GM21423 (cell line): ENCODE measurements around the gene MST1.

ENCODE experiments used
- ATAC-seq: cut with Tn5 transposase; IDR thresholded peaks from one replicate; pipeline ENCODE4 v1.9.1; 2021; ENCODE audit warnings: mild to moderate bottlenecking, moderate library complexity; ENCODE audit not compliant: unreplicated experiment

Gene MST1

DNA sequence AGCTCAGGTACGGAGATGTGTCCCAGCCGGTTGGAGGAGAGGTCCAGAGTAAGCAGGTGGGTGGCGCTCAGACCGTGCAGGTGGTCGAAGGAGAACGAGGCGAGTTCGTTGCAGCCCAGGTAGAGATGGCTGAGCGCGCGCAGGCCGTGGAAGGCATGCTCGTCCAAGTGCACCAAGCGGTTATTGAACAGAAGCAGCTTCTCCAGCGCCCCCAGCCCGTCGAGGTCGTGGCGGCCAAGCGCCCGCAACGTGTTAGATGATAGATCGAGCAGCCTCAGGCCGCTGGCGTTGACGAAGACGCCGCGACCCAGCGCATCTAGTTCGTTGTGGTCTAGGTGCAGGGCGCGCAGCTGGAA is 29.6 kb upstream of the MST1 start:
- no peak for ATAC-seq

GRCh38 chr3:49717959-49718857 is 28.9 kb upstream of the MST1 start:
- ATAC-seq, result no peak

- no peak for ATAC-seq
These were observed 28.1 kb upstream of the MST1 start for GRCh38 chr3:49717211-49717958.

DNA sequence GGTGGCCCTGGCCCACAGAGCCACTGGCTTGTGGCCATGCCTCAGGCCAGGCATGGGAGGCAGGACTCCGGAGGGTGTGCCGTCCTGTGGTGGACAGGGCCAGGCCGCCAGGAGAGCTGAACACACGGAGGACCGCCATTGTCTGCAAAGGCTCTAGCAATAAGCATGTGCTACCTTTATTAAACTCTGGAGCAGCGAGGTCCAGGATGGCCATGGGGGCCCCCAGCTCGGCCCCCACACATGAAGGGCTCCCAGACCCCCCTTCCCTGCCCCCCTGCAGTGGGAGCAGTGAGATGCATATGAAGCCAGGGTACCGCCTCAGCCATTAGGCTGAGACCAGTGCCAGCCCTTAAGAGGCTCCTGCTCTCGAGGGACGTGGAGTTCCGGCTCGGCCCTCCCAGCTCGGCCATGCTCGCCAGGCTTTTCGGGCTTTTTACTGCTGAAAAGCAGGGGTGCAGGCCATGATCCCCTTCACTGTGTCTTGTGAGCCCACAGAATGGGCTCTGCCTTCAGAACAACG is 27.5 kb upstream of the MST1 start:
- ATAC-seq, result no peak

DNA sequence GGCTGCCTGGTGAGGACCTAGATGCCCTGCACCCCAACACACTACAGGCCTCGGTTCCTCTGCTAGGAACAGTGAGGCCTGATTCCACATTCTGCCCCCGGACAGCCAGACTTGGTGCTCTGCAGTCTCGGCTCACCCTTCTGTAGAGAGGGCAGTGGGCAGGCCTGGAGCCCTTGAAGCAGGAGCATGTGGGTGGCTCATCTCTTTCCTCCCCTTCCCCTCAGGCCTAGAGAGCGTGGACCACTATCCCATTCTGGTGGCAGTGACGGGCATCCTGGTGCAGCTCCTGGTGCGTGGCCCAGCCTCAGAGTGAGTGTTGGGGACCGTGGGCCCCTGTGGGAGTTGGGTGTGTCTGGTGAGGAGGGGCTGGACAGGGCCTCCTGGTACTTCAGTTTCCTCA is 26.9 kb upstream of the MST1 start:
- ATAC-seq, result no peak

DNA sequence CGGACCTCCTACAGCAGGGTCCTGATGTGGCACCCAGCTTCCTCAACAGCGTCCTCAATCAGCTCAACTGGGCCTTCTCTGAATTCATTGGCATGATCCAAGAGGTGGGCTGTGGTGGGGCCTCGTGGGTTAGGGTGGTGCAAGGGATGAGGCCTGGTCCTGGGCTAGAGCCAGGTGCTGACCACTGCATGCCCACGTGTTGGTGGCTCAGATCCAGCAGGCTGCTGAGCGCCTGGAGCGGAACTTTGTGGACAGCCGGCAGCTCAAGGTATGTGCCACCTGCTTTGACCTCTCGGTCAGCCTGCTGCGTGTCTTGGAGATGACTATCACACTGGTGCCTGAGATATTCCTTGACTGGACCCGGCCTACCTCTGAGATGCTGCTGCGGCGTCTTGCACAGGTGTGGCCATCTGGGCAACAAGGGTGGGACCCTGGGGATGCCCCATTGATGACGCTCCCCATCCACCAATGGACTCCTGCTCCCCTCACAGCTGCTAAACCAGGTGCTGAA is 26.4 kb upstream of the MST1 start:
- ATAC-seq, result no peak

GRCh38 chr3:49714728-49715550 is 25.7 kb upstream of the MST1 start:
- ATAC-seq, result no peak

DNA sequence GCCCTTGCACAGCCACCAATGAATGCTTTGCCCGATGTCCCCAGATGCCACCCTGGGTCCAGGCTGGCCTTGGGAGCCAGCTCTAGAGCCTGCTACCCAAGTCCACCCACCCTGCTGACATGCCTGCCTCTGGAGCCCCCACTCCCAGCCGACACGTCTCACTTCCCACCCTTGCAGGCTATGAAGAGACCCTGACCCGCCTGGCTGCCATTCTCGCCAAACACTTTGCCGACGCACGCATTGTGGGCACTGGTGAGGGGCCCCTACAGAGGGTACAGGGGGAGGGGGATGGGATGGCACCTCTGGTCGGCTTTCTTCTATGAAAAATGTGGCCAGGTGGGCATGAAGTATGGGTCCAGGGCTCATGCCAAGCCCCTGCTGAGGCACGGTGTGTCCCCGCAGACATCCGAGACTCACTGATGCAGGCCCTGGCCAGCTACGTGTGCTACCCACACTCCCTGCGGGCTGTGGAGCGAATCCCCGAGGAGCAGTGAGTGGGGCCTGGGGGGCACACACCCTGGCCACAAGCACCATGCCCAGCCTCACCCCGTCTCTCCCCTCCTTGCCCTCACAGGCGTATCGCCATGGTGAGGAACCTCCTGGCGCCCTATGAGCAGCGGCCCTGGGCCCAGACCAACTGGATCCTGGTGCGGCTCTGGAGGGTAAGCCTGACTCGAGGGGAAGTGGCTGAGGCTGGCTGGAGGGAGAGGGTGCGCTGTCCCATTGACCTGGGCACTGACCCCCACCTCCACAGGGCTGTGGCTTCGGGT is 24.2 kb upstream of the MST1 start:
- no peak for ATAC-seq

GRCh38 chr3:49712631-49713317 is 23.5 kb upstream of the MST1 start:
- no peak for ATAC-seq

- no peak for ATAC-seq
These were observed 22.9 kb upstream of the MST1 start for GRCh38 chr3:49712166-49712565.

DNA sequence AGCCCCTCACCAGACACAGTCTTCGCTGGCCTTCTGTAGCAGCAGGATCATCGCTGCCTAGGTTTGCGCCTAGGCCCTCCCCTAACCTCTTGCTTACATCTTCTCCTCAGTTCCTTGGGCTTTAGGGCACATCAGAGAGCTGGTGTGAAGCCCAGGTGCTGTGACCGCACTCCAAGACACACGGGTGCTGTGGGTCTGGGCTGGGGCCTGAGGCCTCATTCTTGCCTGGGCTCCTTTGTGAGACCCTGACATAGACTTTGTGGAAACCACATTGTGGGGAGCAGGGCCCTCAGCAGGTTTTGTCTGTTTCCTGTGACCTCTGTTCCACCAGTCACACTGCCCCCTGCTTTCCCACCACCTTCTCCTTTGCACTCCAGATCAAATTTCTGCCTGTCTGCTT is 22.2 kb upstream of the MST1 start:
- no peak for ATAC-seq

DNA sequence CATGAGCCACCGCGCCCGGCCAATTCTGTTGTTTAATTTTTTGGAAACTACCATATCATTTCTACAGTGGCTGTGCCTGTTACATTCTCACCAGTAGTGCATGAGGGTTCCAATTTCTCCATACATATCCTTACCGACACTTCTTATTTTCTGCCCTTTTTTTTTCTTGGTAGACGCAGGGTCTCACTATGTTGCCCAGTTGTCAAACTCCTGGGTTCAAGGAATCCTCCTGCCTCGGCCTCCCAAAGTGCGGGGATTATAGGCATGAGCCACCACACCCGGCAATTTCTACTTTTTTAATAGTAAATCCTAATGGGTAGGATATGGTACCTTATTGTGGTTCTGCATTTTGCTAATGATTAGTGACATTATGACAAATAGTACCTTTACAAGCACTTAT is 20.6 kb upstream of the MST1 start:
- no peak for ATAC-seq

- ATAC-seq, result no peak
These were observed 17.8 kb upstream of the MST1 start for GRCh38 chr3:49707113-49707480.

- no peak for ATAC-seq
These were observed 17.3 kb upstream of the MST1 start for GRCh38 chr3:49706456-49707112.

DNA sequence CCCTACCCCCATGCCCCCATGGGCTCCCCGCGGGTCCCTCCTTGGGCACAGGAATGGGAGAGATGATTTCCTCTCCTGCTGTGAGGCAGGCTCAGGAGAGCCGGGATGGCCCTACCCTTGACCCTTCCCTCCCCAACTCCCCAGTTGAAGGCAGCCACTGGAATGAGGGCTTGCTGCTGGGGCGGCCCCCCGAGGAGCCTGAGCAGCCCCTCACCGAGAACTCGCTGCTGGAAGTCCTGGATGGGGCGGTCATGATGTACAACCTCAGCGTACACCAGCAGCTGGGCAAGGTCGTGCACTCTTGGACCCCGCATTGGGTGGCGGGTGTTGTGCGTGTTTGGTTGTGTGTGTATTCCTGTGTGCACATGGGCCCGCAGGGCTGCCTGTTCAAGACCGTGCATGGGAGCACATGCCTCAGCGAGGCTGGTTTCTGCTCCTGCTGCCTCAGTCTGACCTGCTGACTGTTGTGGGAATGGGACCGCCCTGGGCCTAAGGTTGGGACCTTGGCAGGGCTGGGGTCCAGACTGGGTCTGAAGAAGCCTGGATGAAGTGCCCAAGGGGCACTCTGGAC is 16.2 kb upstream of the MST1 start:
- no peak for ATAC-seq

DNA sequence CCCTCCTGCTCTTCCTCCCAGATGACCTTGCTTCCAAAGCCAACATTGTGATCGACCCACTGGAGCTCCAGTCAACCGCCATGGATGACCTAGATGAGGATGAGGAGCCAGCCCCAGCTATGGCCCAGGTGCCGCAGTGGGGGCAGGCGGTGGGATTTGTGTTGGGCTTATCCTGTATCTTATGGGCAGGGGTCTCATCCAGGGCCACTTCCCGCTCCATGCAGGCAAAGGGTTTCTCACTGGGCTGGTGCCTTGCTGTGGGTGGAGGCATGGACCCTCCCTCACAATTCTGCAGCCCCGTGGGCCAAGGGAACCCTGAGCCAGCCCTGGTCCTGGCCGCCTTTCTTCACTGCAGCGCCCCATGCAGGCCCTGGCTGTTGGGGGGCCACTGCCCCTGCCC is 15.4 kb upstream of the MST1 start:
- ATAC-seq, result no peak

DNA sequence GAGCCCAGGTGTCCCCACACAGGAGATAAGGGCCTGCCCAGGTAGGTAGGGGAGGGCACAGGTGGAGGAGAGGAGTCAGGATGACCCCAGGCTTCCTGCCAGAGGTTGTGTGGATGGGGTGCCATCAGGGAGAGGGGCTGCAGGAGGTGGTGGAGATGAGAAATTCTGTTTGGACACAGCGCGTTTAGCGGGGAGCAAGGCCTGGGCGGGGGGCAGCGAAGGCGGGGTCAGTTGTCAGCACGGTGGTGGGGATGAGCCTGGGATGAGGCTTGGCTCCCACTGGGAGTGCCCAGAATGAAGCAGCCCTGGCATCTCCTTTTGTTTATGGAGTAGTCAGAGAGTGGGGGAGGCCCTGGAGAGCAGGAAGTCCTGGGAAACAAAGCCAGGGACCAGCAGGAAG is 14.7 kb upstream of the MST1 start:
- no peak for ATAC-seq

DNA sequence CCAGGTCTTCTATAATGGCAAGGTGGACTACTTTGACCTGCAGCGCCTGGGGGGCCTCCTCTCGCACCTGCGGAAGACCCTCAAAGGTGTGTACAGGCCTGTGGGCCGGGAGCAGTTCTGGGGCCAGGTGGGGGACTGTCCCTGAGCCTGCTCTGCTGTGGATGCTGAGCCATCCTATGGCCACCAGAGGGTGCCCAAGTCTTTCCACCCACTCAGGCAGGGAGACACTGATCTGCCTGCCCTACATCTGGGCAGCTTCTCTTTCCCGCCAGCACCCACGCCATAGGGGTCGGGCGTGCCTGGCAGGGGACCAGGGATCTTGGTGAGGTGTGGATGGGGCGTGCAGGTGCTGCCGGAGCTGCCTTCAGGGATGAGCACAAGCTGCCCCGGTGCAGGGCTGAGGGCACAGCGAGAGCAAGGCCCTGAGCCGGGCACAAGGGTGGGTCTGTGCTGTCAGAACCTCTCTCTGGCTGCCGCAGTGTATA is 14.2 kb upstream of the MST1 start:
- ATAC-seq, result no peak

DNA sequence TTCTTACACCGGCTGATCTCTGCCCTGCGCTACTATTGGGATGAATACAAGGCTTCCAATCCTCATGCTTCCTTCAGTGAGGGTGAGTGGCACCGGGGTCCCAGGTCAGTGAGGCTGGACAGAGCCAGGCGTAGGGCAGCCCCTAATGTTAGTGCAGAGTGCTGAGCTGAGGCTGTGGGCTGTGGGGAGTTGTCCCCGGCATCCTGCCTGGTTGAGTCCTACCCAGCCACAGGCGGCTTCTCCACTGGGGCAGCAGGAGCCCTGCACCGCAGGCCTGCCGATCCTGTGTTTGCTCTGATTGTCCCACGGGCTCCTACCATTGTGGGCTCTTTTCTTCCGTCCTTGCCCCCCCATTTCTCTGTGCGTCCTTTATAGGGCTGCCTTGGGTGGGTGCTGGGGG is 13.4 kb upstream of the MST1 start:
- ATAC-seq, result no peak
